Measurements from ENCODE around the gene SNAPC1.

SNAPC1 gene

DNA sequence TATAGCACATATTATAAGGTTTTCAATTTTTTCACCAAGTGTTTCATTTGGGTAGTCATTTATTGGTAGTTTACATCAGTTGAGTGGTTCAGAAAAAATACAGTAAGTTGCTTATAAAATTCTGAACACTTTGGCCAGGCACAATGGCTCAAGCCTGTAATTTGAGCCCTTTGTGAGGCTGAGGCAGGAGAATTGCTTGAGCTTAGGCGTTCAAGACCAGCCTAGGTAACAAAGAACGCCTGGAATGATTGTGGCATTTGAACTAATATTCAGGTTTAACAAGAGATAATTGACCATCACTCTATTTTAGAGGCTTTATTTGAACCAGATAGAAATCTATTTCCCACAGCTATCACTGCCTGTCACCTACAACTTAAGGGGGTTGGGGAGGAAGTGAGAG, 44.2 kb upstream of the SNAPC1 start:
- TF ChIP-seq EP300 (IDR thresholded peaks at IDR 0.05; ENCODE audit: borderline replicate concordance) (no peak), EGR1 (IDR thresholded peaks at IDR 0.05) (no peak), TEAD4 (IDR thresholded peaks at IDR 0.05) (no peak), TCF12 (IDR thresholded peaks at IDR 0.05; ENCODE audit: low read depth) (no peak), ZBTB7A (IDR thresholded peaks at IDR 0.05; ENCODE audit: low read depth) (no peak), YY1 (IDR thresholded peaks at IDR 0.05; ENCODE audit: low read depth) (no peak), RAD21 (IDR thresholded peaks at IDR 0.05; ENCODE audit: low read depth) (no peak), FOXM1 (IDR thresholded peaks at IDR 0.05; ENCODE audit: borderline replicate concordance, low read depth) (no peak), TAF1 (IDR thresholded peaks at IDR 0.05; ENCODE audit: low read depth) (no peak), MAX (IDR thresholded peaks at IDR 0.05) (no peak), CREB1 (IDR thresholded peaks at IDR 0.05; ENCODE audit: low read depth) (no peak), NFIC (IDR thresholded peaks at IDR 0.05) (no peak), CEBPB (IDR thresholded peaks at IDR 0.05) (no peak), USF1 (IDR thresholded peaks at IDR 0.05) (no peak)
- TF ChIP-seq, protein P1, sequence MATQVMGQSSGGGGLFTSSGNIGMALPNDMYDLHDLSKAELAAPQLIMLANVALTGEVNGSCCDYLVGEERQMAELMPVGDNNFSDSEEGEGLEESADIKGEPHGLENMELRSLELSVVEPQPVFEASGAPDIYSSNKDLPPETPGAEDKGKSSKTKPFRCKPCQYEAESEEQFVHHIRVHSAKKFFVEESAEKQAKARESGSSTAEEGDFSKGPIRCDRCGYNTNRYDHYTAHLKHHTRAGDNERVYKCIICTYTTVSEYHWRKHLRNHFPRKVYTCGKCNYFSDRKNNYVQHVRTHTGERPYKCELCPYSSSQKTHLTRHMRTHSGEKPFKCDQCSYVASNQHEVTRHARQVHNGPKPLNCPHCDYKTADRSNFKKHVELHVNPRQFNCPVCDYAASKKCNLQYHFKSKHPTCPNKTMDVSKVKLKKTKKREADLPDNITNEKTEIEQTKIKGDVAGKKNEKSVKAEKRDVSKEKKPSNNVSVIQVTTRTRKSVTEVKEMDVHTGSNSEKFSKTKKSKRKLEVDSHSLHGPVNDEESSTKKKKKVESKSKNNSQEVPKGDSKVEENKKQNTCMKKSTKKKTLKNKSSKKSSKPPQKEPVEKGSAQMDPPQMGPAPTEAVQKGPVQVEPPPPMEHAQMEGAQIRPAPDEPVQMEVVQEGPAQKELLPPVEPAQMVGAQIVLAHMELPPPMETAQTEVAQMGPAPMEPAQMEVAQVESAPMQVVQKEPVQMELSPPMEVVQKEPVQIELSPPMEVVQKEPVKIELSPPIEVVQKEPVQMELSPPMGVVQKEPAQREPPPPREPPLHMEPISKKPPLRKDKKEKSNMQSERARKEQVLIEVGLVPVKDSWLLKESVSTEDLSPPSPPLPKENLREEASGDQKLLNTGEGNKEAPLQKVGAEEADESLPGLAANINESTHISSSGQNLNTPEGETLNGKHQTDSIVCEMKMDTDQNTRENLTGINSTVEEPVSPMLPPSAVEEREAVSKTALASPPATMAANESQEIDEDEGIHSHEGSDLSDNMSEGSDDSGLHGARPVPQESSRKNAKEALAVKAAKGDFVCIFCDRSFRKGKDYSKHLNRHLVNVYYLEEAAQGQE (IDR thresholded peaks at IDR 0.05; ENCODE audit: low read depth), result no peak

- TF ChIP-seq MAX (IDR thresholded peaks at IDR 0.05) (no peak), USF1 (IDR thresholded peaks at IDR 0.05) (no peak)
These were observed 42.6 kb upstream of the SNAPC1 start for GRCh38 chr14:61719344-61720293.

DNA sequence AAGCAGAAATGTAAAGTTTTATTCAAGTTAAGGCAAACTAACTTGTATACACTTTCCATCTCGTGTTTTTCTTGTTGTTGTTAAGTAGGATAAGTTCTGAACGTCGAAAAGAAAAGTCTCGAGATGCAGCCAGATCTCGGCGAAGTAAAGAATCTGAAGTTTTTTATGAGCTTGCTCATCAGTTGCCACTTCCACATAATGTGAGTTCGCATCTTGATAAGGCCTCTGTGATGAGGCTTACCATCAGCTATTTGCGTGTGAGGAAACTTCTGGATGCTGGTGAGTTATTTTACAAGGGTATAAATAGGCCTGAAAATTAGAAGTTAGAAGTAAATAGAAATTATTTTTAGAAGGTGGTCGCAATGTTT, 41.9 kb upstream of the SNAPC1 start:
- TF ChIP-seq TCF12 (IDR thresholded peaks at IDR 0.05; ENCODE audit: low read depth), result no peak
- TF ChIP-seq FOXM1 (IDR thresholded peaks at IDR 0.05; ENCODE audit: borderline replicate concordance, low read depth), result no peak
- TF ChIP-seq, protein P1 (IDR thresholded peaks at IDR 0.05; ENCODE audit: low read depth), result no peak
- no peak for TF ChIP-seq USF1 (IDR thresholded peaks at IDR 0.05)
- TF ChIP-seq CEBPB (IDR thresholded peaks at IDR 0.05), result no peak
- no peak for TF ChIP-seq YY1 (IDR thresholded peaks at IDR 0.05; ENCODE audit: low read depth)
- TF ChIP-seq TAF1 (IDR thresholded peaks at IDR 0.05; ENCODE audit: low read depth), result no peak
- TF ChIP-seq ZBTB7A (IDR thresholded peaks at IDR 0.05; ENCODE audit: low read depth), result no peak
- TF ChIP-seq EP300 (IDR thresholded peaks at IDR 0.05; ENCODE audit: borderline replicate concordance), result no peak
- no peak for TF ChIP-seq NFIC (IDR thresholded peaks at IDR 0.05)
- TF ChIP-seq CREB1 (IDR thresholded peaks at IDR 0.05; ENCODE audit: low read depth), result no peak
- no peak for TF ChIP-seq TEAD4 (IDR thresholded peaks at IDR 0.05)
- no peak for TF ChIP-seq EGR1 (IDR thresholded peaks at IDR 0.05)
- TF ChIP-seq RAD21 (IDR thresholded peaks at IDR 0.05; ENCODE audit: low read depth), result no peak

DNA sequence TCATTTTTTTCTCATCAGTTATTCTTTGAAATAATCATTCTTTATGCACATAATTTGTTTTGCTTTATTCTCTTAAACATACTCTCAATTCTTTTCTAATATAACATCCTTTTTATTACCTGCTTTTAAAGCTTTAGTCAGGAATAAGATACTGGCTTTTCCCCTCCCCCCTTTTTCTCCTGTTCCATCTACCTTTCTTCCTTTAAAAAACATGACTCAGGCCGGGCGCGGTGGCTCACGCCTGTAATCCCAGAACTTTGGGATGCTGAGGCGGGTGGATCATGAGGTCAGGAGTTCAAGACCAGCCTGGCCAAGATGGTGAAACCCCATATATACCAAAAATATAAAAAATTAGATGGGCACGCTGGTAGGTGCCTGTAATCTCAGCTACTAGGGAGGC, 41.5 kb upstream of the SNAPC1 start:
- TF ChIP-seq YY1 (IDR thresholded peaks at IDR 0.05; ENCODE audit: low read depth) (no peak), RAD21 (IDR thresholded peaks at IDR 0.05; ENCODE audit: low read depth) (no peak), TCF12 (IDR thresholded peaks at IDR 0.05; ENCODE audit: low read depth) (no peak), TEAD4 (IDR thresholded peaks at IDR 0.05) (no peak), CEBPB (IDR thresholded peaks at IDR 0.05) (no peak), USF1 (IDR thresholded peaks at IDR 0.05) (no peak), EGR1 (IDR thresholded peaks at IDR 0.05) (no peak), ZBTB7A (IDR thresholded peaks at IDR 0.05; ENCODE audit: low read depth) (no peak), FOXM1 (IDR thresholded peaks at IDR 0.05; ENCODE audit: borderline replicate concordance, low read depth) (no peak), EP300 (IDR thresholded peaks at IDR 0.05; ENCODE audit: borderline replicate concordance) (no peak), NFIC (IDR thresholded peaks at IDR 0.05) (no peak)
- TF ChIP-seq, protein P1 (IDR thresholded peaks at IDR 0.05; ENCODE audit: low read depth), result no peak

Data from Ishikawa (cell line).